GM19328 (cell line): ENCODE results near the gene FHL1.
"Not testable (repeated sequence)": the region's sequence is repeated elsewhere in the genome, so short reads cannot be mapped to it uniquely, and the experiment has no call there.

ENCODE experiments used
- ATAC-seq: cut with Tn5 transposase; IDR thresholded peaks from one replicate; pipeline ENCODE4 v1.9.1; 2021; ENCODE audit warnings: mild to moderate bottlenecking, moderate library complexity; ENCODE audit not compliant: unreplicated experiment

Gene FHL1

DNA sequence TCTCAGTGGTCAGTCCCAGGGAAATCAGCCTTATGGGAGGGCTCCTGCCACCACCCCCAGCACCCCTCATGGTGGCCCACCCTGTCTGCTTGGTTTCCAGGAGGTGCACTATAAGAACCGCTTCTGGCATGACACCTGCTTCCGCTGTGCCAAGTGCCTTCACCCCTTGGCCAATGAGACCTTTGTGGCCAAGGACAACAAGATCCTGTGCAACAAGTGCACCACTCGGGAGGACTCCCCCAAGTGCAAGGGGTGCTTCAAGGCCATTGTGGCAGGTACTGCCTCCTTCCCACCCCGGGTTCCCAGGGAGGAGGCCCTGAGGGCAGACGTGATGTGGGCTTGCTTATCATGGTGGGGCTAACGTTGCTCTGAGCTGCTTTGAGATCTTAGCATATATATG is 59.6 kb downstream of the FHL1 start:
- no peak for ATAC-seq

GRCh38 chrX:136207546-136207945 is 60.2 kb downstream of the FHL1 start:
- ATAC-seq, result no peak

DNA sequence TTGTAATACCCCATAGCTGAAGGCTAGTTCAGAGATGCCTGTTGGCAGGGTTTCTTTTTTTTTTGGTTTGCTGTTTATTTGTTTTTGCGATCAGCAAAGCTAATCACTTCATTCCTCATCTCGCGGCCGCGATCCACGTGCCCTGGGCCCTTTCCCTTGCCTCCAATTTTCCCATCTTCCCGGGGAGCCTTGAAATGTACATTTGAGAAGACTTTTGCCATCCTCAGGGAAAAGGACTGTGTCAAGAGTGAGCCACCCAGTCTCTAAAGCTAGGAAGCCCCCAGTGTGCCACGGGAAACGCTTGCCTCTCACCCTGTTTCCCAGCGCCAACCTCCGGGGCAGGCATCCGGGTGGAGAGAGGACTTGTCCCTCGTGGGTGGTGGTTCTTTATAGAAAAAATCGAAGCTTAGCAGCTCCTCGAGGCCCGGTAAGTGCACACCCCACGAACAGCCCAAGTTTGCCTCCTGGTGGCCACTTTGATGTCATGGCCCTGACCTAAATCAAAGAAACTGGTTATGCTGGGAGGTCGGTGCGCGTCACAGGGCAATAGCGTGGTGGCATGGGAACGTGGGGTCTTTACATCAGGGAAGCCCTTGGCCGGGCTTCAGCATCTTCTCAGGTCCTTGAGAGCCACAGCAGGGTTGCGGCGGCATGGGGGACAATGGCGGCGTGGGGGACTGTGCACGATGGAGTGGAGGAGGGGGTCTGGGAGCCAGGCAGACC is 61.8 kb downstream of the FHL1 start:
- no peak for ATAC-seq

DNA sequence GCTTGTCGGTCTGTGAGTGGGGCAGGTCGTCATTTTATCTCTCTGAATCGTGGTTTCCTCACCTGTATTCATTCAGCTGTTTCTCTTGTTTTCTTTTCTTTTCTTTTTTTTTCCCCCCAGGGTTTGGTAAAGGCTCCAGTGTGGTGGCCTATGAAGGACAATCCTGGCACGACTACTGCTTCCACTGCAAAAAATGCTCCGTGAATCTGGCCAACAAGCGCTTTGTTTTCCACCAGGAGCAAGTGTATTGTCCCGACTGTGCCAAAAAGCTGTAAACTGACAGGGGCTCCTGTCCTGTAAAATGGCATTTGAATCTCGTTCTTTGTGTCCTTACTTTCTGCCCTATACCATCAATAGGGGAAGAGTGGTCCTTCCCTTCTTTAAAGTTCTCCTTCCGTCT is 62.4 kb downstream of the FHL1 start:
- ATAC-seq, result no peak

- ATAC-seq, result no peak
Observed at GRCh38 chrX:136210243-136210642, 62.9 kb downstream of the FHL1 start.

DNA sequence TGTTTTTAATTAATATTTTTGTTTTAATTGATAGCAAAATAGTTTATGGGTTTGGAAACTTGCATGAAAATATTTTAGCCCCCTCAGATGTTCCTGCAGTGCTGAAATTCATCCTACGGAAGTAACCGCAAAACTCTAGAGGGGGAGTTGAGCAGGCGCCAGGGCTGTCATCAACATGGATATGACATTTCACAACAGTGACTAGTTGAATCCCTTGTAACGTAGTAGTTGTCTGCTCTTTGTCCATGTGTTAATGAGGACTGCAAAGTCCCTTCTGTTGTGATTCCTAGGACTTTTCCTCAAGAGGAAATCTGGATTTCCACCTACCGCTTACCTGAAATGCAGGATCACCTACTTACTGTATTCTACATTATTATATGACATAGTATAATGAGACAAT is 63.5 kb downstream of the FHL1 start:
- no peak for ATAC-seq

- ATAC-seq, result no peak
Observed at GRCh38 chrX:136211766-136212556, 64.6 kb downstream of the FHL1 start.

DNA sequence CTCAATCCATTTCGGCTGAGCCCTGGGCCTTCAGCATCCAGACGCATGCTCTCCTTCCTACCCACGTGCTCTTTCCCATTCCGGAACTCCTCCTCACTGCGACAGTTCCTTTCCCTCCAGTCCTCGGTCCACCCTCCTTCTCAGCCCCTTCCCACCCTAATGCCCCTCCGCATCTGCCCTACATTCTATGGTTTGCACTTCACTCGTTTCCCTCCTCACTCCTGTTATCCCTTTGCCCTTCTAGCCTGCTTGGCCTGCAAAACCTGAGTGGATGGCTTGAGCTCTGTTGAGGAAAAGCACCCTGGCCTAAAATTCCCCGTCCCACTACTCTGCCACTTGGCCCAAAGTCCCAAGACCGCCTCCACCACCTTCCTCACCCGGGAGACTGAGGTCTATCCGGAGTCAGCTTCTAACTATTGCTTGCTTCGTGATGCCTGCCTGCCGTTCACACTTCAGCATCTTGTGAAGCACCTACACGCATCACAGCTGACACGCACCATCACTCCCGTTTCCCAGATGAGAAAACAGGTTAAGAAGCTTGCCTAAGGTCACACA is 65.3 kb downstream of the FHL1 start:
- ATAC-seq, result no peak

GRCh38 chrX:136214551-136214950 is 67.2 kb downstream of the FHL1 start:
- ATAC-seq, result no peak

GRCh38 chrX:136215559-136215958 is 68.2 kb downstream of the FHL1 start:
- no peak for ATAC-seq

DNA sequence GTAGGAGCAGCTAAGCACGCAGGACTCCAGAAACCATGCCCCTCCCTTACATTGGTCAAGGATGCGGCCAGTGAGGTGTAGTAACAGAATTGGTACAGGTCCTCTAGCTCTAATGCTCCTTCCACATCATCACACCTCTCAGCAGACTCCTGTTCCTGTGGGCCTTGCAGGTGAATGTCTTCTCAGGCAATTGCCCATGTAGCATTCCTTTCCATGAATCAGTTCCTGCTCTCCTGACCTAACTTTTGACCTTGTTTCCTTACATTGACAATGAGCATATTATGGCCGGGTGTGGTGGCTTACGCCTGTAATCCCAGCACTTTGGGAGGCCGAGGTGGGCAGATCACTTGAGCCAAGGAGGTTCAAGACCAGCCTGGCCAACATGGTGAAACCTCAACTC is 72.6 kb downstream of the FHL1 start:
- no peak for ATAC-seq

GRCh38 chrX:136220540-136220939 is 73.2 kb downstream of the FHL1 start:
- no peak for ATAC-seq

DNA sequence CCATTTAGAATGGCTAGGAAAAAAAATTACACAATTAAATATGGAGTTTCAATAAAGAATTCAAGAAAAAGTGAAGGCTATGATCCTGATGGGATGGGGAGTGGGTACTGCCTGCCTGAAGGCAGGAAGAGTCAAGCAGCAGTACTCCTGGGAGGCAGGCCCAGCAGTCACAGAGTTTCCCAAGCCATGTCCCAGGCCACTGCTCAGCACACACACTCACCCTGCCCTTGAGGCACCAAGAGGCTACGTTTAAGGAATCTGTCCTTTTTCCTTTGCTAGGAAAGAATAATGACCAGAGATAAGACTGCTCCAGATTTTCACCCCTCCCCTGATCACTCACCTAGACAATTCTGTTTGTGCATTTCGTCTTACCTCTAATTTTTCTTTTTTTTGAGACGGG is 73.6 kb downstream of the FHL1 start:
- ATAC-seq, result no peak

DNA sequence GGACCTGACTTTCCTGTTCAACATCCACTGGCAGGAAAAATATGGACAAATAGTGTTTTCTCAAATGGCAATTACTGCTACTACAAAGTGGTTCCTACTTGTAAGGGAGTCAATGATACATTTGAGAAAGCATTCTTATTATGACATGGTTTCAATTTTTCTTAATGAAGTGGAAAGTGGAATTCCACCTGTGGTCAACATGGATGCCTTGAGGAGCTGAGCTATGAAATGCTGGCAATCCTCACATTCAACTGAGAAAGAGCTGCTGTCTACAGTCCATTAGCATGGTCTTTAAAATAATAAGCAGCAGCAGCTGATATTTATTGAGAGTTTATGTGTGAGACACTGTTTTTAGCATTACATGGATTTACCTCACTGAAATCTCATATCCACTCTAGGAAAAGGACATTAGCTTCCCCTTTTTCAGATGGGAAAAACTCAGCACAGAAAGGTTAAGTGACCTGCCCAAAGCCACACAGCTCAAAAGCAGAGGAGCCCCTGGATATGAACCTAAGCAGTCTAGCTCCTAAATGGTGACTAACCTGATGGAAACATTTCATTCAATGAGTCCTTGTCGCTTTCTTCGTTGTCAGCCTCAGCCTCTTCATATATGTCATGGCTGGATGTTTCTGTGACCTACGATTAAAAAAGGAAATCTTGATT is 74.6 kb downstream of the FHL1 start:
- ATAC-seq, result no peak

DNA sequence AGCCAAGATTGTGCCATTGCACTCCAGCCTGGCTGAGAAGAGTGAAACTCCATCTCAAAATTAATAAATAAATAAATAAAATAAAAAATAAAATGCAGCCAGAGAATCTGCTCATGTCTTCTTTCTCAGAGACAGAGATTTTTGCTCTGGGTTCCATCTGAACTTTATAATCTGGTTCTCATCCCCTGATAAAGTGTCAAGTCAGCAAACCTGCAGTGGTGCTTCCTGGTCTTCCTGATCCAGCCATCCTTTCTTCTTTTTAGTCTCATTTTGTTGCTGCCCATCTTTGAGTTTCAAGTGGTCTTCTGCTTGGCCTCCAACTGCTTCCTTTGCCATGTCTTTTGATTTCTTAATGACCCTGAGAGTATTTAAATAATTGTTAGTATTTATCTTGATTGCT is 79.7 kb downstream of the FHL1 start:
- ATAC-seq, result no peak

- ATAC-seq, result peak; percentile 52
Observed at GRCh38 chrX:136227948-136228838, 80.9 kb downstream of the FHL1 start.

DNA sequence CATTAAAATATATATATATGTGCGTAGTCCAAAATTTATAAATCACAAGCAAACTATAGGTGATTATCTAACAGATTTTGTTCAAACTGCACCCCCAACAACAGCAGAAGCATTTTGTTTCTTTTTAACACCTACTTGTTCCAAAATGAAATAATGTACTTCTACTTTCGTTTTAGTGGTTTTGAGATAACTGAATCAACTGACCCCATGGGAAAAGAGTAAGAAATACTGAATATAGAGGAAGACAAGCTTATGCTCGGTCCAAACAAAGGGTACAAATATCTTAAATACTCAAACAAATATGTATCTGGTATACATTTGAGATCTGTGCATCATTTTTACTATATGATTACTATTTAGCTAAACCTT is 81.5 kb downstream of the FHL1 start:
- ATAC-seq, result no peak

- ATAC-seq, result no peak
Observed at GRCh38 chrX:136237074-136237473, 89.7 kb downstream of the FHL1 start.

DNA sequence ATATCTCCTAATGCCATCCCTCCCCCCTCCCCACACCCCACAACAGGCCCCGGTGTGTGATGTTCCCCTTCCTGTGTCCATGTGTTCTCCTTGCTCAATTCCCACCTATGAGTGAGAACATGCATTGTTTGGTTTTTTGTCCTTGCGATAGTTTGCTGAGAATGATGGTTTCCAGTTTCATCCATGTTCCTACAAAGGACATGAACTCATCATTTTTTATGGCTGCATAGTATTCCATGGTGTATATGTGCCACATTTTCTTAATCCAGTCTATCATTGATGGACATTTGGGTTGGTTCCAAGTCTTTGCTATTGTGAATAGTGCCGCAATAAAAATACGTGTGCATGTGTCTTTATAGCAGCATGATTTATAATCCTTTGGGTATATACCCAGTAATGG is 90.5 kb downstream of the FHL1 start:
- not testable (repeated sequence) for ATAC-seq

DNA sequence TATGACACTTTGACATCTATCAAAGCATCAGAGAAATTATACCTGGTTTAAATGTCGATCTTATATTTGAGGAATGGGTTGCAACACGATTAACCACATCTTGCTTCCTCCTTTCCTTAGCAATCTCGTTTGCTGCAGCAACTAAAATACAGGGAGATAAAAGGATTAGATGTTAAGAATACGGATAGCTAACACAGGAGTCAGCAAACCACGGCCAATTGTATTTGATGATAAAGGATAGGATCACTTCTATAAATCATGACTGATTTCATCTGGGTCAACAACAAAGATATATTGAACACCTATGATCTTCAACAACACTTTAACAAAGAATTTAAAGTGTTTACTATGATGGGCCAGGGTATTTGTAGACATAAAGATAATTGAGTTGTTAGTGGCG is 98.9 kb downstream of the FHL1 start:
- no peak for ATAC-seq
